Activated CD8-positive, alpha-beta T cell treated with anti-CD3 and anti-CD28 coated beads, Interleukin-2, amount 10 ng/mL, durations not matched to agents 7 days and 5 days (primary cell): ENCODE measurements around the gene TIMM50. TPM values are rescaled to one million over a fixed set of nuclear protein-coding genes. Genes with fewer than 3 reads are reported as not detected.

Source experiments
- ATAC-seq: fragments of 150-1000 bp; cut with Tn5 transposase; one replicate; pipeline ENCODE4 v1.10.0; 2021; ENCODE audit warnings: moderate library complexity
- CTCF ChIA-PET: fragments of 350-600 bp; sonication (Branson Sonifier 250); formaldehyde crosslinking; loops from one replicate; lab custom pipeline; 2021; ENCODE audit warnings: antibody characterized with exemption; lab: Charles Lee
- POLR2A ChIA-PET: fragments of 350-600 bp; sonication (Branson Sonifier 250); formaldehyde crosslinking; loops from one replicate; lab custom pipeline; 2021; ENCODE audit warnings: antibody characterized with exemption; lab: Charles Lee
- DNase-seq: peaks from one replicate; pipeline ENCODE4 v3.0.0-alpha.2; 2020
- H3K27ac Mint-ChIP-seq: one replicate; pipeline ENCODE4 v1.8.0; 2021; ENCODE audit warnings: mild to moderate bottlenecking, mixed read lengths
- H3K27me3 Mint-ChIP-seq: one replicate; pipeline ENCODE4 v1.8.0; 2021; ENCODE audit warnings: low read depth, mixed read lengths
- H3K36me3 Mint-ChIP-seq: one replicate; pipeline ENCODE4 v1.8.0; 2021; ENCODE audit warnings: low read depth, mixed read lengths
- H3K4me1 Mint-ChIP-seq: one replicate; pipeline ENCODE4 v1.8.0; 2021; ENCODE audit warnings: low read depth, mixed read lengths
- H3K4me3 Mint-ChIP-seq: one replicate; pipeline ENCODE4 v1.8.0; 2021; ENCODE audit warnings: mild to moderate bottlenecking, mixed read lengths
- H3K9me3 Mint-ChIP-seq: one replicate; pipeline ENCODE4 v1.8.0; 2022; ENCODE audit warnings: mixed read lengths; ENCODE audit not compliant: insufficient read depth
- total RNA-seq, 2 experiments: library from RNA; stranded (reverse); gene quantifications; one replicate each; pipeline ENCODE4 v1.2.3, GENCODE V29; 2021

TIMM50 gene
- total RNA-seq, 2 experiments from 2014 or later, result 56.1 to 65.9 TPM

DNA sequence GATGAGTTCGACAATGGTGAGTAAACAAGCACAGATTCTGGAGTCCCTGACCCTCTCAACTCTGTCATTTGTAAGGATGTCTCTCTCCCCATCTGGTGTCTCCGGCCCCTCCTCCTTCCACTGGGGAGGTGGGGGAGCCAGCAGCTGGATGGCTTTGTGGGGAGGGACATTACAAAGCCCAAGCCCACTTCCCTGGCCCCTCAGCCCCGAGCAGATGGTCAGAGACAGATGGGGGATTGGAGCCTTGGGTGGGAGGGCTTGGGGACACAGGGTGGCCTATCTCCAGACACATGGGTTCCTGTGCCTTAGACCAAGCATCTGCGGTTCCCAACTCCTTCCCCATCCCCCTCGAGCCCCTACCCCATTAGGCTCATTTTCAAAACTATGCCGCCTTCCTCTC, 2.5 kb downstream of the TIMM50 start:
- peaks cover 29% of the 10 kb centered on the region for H3K4me1 Mint-ChIP-seq
- peaks cover 16% of the 10 kb centered on the region for H3K36me3 Mint-ChIP-seq
- H3K27ac Mint-ChIP-seq, result peak overlapping the region; percentile 60
- H3K4me3 Mint-ChIP-seq, result peak overlapping the region; percentile 31
- DNase-seq, result no peak
- ATAC-seq, result no peak
- POLR2A ChIA-PET, result no interaction called here
- H3K9me3 Mint-ChIP-seq, result no peaks in the 10 kb centered on the region
- H3K27me3 Mint-ChIP-seq, result no peaks in the 10 kb centered on the region
- CTCF ChIA-PET, result no interaction called here

DNA sequence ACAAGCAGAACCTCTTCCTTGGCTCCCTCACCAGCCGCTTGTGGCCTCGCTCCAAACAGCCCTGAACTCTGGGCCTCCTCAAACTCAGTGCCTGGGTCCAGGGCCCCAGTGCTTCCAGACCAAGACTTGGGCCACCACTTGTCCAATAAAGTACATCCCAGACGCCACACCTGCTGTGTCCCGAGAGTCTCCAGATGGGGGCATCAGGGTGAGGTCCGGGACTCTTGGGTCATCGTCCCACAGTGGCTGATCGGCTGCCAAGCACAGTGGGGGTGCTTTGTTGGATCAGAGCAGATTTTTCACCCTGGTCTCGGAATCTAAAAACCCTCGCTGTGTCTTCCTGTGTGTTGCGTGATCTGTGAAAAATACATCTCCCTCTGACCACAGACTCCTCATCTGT, 9.1 kb downstream of the TIMM50 start:
- Mint-ChIP-seq H3K36me3 (peaks cover 23% of the 10 kb centered on the region), H3K9me3 (no peaks in the 10 kb centered on the region)
- CTCF ChIA-PET, result no interaction called here

DNA sequence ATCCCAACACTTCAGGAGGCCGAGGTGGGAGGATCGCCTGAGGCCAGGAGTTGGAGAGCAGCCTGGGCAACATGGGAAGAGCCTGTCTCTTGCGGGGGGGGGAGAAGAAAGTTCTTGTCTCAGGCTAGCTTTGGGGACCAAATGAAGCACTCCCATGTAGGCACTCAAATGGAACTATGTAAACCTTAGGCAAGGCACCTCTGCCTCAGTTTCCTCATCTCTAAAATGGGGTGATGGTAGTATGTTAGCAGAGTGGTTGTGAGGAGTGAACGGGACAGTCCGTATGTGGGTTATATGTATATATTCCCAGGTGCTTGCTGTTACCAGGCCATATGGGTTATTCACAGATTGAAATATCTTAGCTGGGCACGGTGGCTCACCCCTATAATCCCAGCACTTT, 11.6 kb downstream of the TIMM50 start:
- no peaks in the 10 kb centered on the region for H3K4me1 Mint-ChIP-seq
- H3K9me3 Mint-ChIP-seq, result no peaks in the 10 kb centered on the region
- no peak for ATAC-seq
- H3K36me3 Mint-ChIP-seq, result peaks cover 19% of the 10 kb centered on the region
- no peak overlapping the region for H3K27ac Mint-ChIP-seq
- ChIA-PET CTCF (no interaction called here), POLR2A (no interaction called here)
- DNase-seq, result no peak
- no peak overlapping the region for H3K4me3 Mint-ChIP-seq
- peaks cover 8% of the 10 kb centered on the region for H3K27me3 Mint-ChIP-seq

More for the DNA sequence above, 9.1 kb downstream of the TIMM50 start:
- no peaks in the 10 kb centered on the region for H3K27me3 Mint-ChIP-seq
- POLR2A ChIA-PET, result no interaction called here
- no peaks in the 10 kb centered on the region for H3K4me1 Mint-ChIP-seq
- DNase-seq (no peak), ATAC-seq (no peak)
- no peak overlapping the region for H3K4me3 Mint-ChIP-seq
- no peak overlapping the region for H3K27ac Mint-ChIP-seq

DNA sequence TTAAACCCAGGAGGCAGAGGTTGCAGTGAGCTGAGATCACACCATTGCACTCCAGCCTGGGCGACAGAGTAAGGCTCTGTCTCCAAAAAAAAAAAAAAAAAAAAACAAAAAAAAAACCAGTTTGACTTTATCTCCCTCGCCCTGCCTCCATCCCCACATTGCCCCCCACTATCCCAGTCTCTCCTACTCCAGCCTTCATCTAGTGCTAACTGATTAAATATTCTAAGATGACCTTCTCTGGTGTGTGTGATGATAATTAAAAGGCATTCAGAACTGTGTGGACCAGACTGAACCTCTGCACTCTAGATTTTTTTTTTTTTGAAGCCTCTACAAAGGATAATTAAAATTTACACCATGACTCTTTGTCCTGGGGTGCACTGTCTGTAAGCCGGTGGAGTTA, 12.2 kb downstream of the TIMM50 start:
- no peaks in the 10 kb centered on the region for H3K4me1 Mint-ChIP-seq
- H3K9me3 Mint-ChIP-seq, result no peaks in the 10 kb centered on the region
- DNase-seq (no peak), ATAC-seq (no peak)
- H3K27me3 Mint-ChIP-seq, result peaks cover 13% of the 10 kb centered on the region
- ChIA-PET POLR2A (no interaction called here), CTCF (no interaction called here)
- no peak overlapping the region for H3K4me3 Mint-ChIP-seq
- H3K36me3 Mint-ChIP-seq, result peaks cover 18% of the 10 kb centered on the region
- H3K27ac Mint-ChIP-seq, result no peak overlapping the region

DNA sequence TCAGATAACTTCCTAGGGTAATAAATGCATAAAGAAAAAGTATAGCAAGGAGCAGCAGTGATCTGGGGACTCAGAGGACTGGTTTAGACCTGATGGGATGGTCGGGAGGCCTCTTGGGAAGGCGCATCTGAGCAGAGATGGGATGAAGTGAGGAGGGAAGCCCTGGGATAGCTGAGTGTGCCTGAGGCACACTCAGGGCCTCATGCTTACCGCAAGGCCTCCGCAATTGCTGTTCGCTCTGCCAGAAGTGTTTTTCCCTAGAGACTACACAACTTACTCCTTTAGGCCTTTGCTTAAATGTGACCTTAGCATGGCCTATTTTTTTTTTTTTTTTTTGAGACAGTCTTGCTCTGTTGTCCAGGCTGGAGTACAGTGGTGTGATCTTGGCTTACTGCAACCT, 14.0 kb downstream of the TIMM50 start:
- Mint-ChIP-seq H3K36me3 (peaks cover 6% of the 10 kb centered on the region), H3K27ac (no peak overlapping the region), H3K4me1 (peaks cover 14% of the 10 kb centered on the region), H3K4me3 (no peak overlapping the region), H3K27me3 (peaks cover 28% of the 10 kb centered on the region), H3K9me3 (no peaks in the 10 kb centered on the region)
- DNase-seq (no peak), ATAC-seq (no peak)
- ChIA-PET POLR2A (no interaction called here), CTCF (no interaction called here)

DNA sequence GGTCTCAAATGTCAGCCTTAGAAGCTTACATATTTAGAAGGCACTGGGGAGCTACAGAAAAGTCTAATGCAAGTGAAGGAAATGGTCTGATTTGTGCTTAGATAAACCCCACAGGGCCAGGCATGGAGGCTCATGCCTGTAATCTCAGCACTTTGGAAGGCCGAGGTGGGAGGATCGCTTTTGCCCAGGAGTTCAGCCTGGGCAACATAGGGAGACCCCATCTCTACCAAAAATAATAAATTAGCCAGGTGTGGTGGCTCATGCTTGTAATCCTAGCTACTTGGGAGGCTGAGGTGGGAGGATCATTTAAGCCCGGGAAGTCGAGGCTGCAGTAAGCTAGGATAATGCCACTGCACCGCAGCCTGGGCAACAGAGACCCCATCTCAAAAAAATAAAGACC, 15.4 kb downstream of the TIMM50 start:
- ATAC-seq (no peak), DNase-seq (no peak)
- H3K27ac Mint-ChIP-seq, result no peak overlapping the region
- no peak overlapping the region for H3K4me3 Mint-ChIP-seq
- peaks cover 4% of the 10 kb centered on the region for H3K36me3 Mint-ChIP-seq
- peaks cover 16% of the 10 kb centered on the region for H3K4me1 Mint-ChIP-seq
- POLR2A ChIA-PET, result no interaction called here
- no peaks in the 10 kb centered on the region for H3K9me3 Mint-ChIP-seq
- peaks cover 38% of the 10 kb centered on the region for H3K27me3 Mint-ChIP-seq
- CTCF ChIA-PET, result interaction anchor here (1.0 to 1.4 kb wide), 3 partner anchors 16 to 21 kb away, joined by 3 to 4 read pairs (median 3); partner anchors contain the start of gene TIMM50

DNA sequence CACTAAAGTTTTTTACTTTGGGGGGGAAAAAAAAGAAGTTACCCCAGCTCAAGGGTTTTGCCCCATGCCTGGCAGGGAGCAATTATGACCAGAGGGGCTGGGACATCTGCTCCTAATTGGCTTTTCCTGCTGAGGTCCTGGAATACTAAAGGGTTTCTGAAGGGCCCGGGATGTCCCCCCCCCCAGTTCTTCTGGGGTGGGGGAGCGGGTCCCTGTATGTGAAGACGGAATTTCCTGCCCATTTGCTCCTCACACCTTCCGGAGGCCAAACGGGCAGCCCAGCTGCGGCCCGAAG, 17.0 kb downstream of the TIMM50 start:
- CTCF ChIA-PET, result interaction anchor here (0.5 to 2.5 kb wide), 8 partner anchors 10 to 941 kb away, joined by 3 to 6 read pairs (median 4); partner anchors contain the start of gene EID2B
- ATAC-seq, result no peak
- no peaks in the 10 kb centered on the region for H3K9me3 Mint-ChIP-seq

DNA sequence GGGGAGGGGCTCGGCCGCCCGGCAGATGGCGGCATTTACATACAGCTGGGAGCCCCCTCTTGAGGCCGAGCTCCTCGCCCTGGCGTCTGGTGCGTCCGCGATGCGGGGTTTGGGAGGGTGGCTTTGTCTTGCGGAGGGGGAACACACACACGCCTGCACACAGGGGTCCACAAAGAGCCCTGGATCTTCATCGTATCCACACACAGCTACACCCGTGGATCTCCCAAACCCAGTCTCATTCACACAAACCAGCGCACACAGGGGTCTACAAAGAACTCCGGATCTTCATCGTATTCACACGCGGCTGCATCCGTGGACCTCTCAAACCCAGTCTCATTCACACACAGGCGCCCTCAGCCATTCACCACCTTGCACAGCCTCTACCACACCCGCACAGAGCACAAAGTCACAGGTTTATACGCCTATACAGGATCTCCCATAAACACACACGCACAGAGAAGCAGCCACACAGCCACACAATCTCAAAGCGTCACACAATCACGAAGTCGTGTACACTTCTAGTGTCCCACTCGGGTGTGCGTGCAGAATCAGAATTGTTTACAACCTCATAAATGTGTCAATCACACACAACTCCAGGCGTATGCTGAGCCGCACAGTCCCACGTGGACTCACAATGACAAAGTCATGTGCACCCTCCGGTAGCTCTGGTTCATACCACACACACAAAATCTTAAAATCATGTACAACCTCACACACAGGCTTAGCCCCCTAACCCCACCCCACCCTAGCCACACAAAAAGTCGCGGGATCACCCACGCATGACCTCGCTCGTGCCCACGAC, 17.6 kb downstream of the TIMM50 start:
- CTCF ChIA-PET, result interaction anchor here (0.5 to 2.5 kb wide), 8 partner anchors 10 to 941 kb away, joined by 3 to 6 read pairs (median 4); partner anchors contain the start of gene EID2B
- Mint-ChIP-seq H3K27me3 (peaks cover 42% of the 10 kb centered on the region), H3K4me1 (peaks cover 20% of the 10 kb centered on the region), H3K36me3 (peaks cover 2% of the 10 kb centered on the region), H3K27ac (no peak overlapping the region), H3K9me3 (no peaks in the 10 kb centered on the region), H3K4me3 (peak overlapping the region; percentile 0)
- DNase-seq (peak; percentile 35), ATAC-seq (peak; percentile 34)
- POLR2A ChIA-PET, result interaction anchor here (0.7 to 1.6 kb wide), 3 partner anchors 12 to 63 kb away, joined by 3 read pairs; partner anchors contain the start of gene RPS16

More for the DNA sequence above, 17.0 kb downstream of the TIMM50 start:
- peaks cover 4% of the 10 kb centered on the region for H3K36me3 Mint-ChIP-seq
- peaks cover 42% of the 10 kb centered on the region for H3K27me3 Mint-ChIP-seq
- POLR2A ChIA-PET, result interaction anchor here (1.6 kb wide), 1 partner anchor 12 kb away, joined by 3 read pairs; no protein-coding TSS in a partner anchor
- no peak overlapping the region for H3K4me3 Mint-ChIP-seq
- no peak for DNase-seq
- H3K4me1 Mint-ChIP-seq, result peaks cover 16% of the 10 kb centered on the region
- no peak overlapping the region for H3K27ac Mint-ChIP-seq

DNA sequence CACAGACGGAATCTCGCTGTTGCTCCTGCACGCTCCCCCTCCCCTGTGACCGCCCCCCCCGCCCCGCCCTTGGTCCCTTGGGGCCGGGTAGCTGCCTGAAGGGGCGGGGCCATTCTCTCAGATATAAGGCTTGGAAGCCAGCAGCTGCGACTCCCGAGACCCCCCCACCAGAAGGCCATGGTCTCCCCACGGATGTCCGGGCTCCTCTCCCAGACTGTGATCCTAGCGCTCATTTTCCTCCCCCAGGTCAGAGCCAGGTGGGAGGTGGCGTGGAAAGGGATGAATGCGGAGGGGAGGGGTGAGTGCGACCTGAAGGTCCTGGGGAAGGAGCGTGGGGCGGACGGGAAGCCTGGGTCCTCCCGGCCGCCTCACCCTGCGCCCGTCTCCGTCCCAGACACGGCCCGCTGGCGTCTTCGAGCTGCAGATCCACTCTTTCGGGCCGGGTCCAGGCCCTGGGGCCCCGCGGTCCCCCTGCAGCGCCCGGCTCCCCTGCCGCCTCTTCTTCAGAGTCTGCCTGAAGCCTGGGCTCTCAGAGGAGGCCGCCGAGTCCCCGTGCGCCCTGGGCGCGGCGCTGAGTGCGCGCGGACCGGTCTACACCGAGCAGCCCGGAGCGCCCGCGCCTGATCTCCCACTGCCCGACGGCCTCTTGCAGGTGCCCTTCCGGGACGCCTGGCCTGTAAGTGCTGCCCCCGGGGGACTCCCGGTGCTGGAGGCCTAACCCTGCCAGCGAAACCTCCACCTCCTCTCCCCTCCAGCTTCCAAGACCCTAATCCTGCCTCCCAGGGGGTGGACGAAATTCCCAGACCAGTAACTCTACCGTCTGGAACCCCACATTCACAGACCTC, 18.4 kb downstream of the TIMM50 start, which contains the start of gene DLL3:
Gene DLL3 (plus strand): TSS at position 150 of the 845 bp plus-strand sequence. CDS start 28 bp downstream, at position 178.
- H3K27ac Mint-ChIP-seq, result no peak within 1 kb of the TSS
- ATAC-seq (no peak), DNase-seq (no peak)
- H3K36me3 Mint-ChIP-seq, result peaks cover 2% of the 10 kb centered on the region
- H3K4me3 Mint-ChIP-seq, result peak within 1 kb of the TSS; percentile 18
- H3K4me1 Mint-ChIP-seq, result peaks cover 27% of the 10 kb centered on the region
- H3K27me3 Mint-ChIP-seq, result peaks cover 51% of the 10 kb centered on the region
- no peaks in the 10 kb centered on the region for H3K9me3 Mint-ChIP-seq
- ChIA-PET CTCF (interaction anchor here (1.0 to 2.5 kb wide), 2 partner anchors 20 to 25 kb away, joined by 3 to 6 read pairs; no protein-coding TSS in a partner anchor), POLR2A (interaction anchor here (0.7 to 1.6 kb wide), 4 partner anchors 13 to 63 kb away, joined by 3 read pairs; partner anchors contain the start of gene RPS16)

DNA sequence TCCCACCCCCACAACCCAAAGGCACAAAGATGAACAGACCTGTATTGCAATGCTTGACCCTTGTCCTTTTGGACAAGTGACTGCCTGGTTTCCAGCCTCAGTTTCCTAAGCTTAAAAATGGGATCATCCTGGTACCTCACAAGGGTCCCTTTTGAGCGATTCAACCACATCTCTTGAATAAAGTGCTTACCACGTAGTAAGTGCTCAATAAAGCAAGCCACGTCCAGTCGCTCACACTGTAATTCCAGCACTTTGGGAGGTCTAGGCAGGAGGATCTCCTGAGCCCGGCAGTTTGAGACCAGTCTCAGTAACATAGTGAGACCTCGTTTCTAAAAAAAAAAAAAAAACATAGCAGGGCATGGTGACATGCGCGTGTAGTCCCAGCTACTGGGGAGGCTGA, 19.3 kb downstream of the TIMM50 start:
- Mint-ChIP-seq H3K4me1 (peaks cover 27% of the 10 kb centered on the region), H3K9me3 (no peaks in the 10 kb centered on the region), H3K27me3 (peaks cover 58% of the 10 kb centered on the region), H3K4me3 (no peak overlapping the region), H3K36me3 (peaks cover 2% of the 10 kb centered on the region), H3K27ac (no peak overlapping the region)
- DNase-seq, result no peak
- POLR2A ChIA-PET, result no interaction called here
- CTCF ChIA-PET, result interaction anchor here (0.6 to 1.0 kb wide), 3 partner anchors 19 to 32 kb away, joined by 3 read pairs; no protein-coding TSS in a partner anchor
- ATAC-seq, result no peak

DNA sequence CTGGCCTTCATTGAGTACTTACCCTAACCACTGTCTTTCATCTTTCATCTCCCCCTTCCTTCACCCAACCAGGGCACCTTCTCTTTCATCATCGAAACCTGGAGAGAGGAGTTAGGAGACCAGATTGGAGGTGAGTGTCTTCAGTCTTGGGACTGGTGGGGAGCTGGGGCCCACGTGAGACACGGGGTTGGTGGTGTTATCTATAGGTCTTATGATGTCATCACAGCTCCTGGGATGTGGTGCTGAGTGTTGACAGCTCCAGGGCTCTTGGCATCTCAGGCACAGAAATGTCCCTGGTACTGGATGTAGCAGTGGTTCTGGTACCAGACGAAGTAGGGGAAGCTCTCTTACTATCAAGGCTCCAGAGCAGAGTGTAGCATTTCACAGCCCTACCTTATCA, 19.9 kb downstream of the TIMM50 start:
- ATAC-seq, result no peak
- Mint-ChIP-seq H3K4me3 (no peak overlapping the region), H3K4me1 (peaks cover 27% of the 10 kb centered on the region), H3K27ac (no peak overlapping the region), H3K27me3 (peaks cover 59% of the 10 kb centered on the region), H3K36me3 (peaks cover 2% of the 10 kb centered on the region), H3K9me3 (no peaks in the 10 kb centered on the region)
- POLR2A ChIA-PET, result no interaction called here
- no peak for DNase-seq
- CTCF ChIA-PET, result interaction anchor here (0.6 to 1.2 kb wide), 5 partner anchors 26 to 109 kb away, joined by 3 to 4 read pairs (median 3); partner anchors contain the start of gene EID2B
